ENCODE data around the gene KNOP1. TPM values are rescaled to one million over a fixed set of nuclear protein-coding genes. Genes with fewer than 3 reads are reported as not detected.

KNOP1 gene
- total and polyA plus RNA-seq, 2 of the 13 experiments (the other 11 are each of a cell fraction or from before 2014, with no cell fraction given): 21.2 to 57.5 TPM

DNA sequence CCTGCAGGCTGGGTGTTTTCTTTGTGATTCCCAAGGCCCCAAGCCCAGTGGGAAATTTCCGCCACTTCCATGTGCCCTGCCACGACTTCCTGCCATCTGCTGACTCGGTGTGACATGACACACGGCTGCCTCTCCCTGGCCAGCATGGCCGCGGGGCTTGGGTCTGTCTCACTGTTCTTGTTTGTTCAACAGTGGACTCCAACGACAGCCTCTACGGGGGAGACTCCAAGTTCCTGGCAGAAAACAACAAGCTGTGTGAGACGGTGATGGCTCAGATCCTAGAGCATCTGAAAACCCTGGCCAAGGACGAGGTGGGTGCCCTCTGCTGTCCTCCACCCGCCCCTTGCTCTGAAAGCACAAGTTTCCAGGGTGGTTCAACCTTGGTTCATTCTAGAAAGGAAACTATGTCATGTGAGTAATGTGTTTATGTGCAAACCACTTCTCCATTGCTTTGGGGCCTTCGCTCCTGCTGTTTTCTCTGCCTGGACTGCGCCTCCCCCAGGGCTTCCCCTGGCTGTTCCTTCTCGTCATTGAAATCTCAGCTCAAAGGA, 26.8 kb downstream of the KNOP1 start (continued):
- TF ChIP-seq, protein P1, sequence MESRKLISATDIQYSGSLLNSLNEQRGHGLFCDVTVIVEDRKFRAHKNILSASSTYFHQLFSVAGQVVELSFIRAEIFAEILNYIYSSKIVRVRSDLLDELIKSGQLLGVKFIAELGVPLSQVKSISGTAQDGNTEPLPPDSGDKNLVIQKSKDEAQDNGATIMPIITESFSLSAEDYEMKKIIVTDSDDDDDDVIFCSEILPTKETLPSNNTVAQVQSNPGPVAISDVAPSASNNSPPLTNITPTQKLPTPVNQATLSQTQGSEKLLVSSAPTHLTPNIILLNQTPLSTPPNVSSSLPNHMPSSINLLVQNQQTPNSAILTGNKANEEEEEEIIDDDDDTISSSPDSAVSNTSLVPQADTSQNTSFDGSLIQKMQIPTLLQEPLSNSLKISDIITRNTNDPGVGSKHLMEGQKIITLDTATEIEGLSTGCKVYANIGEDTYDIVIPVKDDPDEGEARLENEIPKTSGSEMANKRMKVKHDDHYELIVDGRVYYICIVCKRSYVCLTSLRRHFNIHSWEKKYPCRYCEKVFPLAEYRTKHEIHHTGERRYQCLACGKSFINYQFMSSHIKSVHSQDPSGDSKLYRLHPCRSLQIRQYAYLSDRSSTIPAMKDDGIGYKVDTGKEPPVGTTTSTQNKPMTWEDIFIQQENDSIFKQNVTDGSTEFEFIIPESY (CRISPR knock-in tag; IDR thresholded peaks at IDR 0.05): peak; percentile 80
- TF ChIP-seq ZSCAN31 (CRISPR knock-in tag; IDR thresholded peaks at IDR 0.05; ENCODE audit: low read depth): no peak
- no peak for TF ChIP-seq CREB1 (IDR thresholded peaks at IDR 0.05)
- TF ChIP-seq CREB1 (CRISPR knock-in tag; IDR thresholded peaks at IDR 0.05): no peak

DNA sequence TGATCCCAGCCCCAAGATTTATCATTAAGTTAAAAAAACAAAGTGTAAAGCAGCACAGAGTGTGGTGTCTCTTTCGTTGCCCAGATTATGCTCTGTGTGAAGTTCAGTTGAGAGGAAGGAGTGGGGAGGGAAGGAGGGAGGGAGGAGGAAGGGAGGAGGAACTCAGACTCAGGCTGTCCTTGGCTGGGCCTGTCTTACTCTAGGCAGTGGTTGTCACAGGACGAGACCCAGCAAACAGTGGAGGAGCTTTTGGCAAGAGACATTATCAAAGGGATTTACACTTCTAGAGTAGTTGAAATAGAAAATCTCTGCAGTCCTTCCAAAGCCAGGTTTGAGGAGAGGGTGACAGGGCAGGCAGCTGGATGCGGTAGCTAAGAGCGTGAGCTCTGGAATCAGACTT, 27.8 kb downstream of the KNOP1 start:
- CTCF ChIA-PET (ENCODE audit: low intra/inter-chr PET ratio, low total read pairs): no interaction called here

More for the DNA sequence above, 27.8 kb downstream of the KNOP1 start:
- intact Hi-C loops (cut with micrococcal nuclease; ENCODE audit: unreplicated experiment) (no loop called here), in situ Hi-C loops (cut with HindIII; ENCODE audit: extremely low pct_ligation_motif_present, low pct_unique_long_range_greater_than_20kb) (no loop called here)
- ATAC-seq (no peak), FAIRE-seq (no peak), DNase-seq (ENCODE audit: low spot score) (no peak)
- Histone ChIP-seq H3K4me1 (ENCODE audit: insufficient read depth, low read length) (no peaks in the 10 kb centered on the region), H3K27ac (ENCODE audit: extremely low read length, insufficient read depth, low read length) (no peak overlapping the region), H3K36me3 (replicated peaks in 1 of 2; ENCODE audit: control insufficient read depth in 1 of 2, insufficient read depth in 2 of 2, low read length in 2 of 2) (no peaks in the 10 kb centered on the region), H3K9ac (ENCODE audit: insufficient read depth, low read depth, low read length) (no peak overlapping the region), H3K27me3 (ENCODE audit: control insufficient read depth in 1 of 2, insufficient read depth in 2 of 2, low read length in 2 of 2) (no peaks in the 10 kb centered on the region), H3K4me2 (ENCODE audit: low read depth, low read length) (no peak overlapping the region), H3K4me3 (replicated peaks in 1 of 3; ENCODE audit: insufficient read depth in 1 of 3, low read depth in 2 of 3, low read length in 3 of 3) (no peak overlapping the region), H2AFZ (ENCODE audit: low read length) (no peak overlapping the region), H3K9me3 (ENCODE audit: low read length) (no peaks in the 10 kb centered on the region), H4K20me1 (ENCODE audit: insufficient read depth, low read length) (no peaks in the 10 kb centered on the region), H3K79me2 (ENCODE audit: insufficient read depth, low read length) (no peaks in the 10 kb centered on the region)
- no TSS peak for BruUV-seq (replicated peaks)
- TF ChIP-seq, protein P2, sequence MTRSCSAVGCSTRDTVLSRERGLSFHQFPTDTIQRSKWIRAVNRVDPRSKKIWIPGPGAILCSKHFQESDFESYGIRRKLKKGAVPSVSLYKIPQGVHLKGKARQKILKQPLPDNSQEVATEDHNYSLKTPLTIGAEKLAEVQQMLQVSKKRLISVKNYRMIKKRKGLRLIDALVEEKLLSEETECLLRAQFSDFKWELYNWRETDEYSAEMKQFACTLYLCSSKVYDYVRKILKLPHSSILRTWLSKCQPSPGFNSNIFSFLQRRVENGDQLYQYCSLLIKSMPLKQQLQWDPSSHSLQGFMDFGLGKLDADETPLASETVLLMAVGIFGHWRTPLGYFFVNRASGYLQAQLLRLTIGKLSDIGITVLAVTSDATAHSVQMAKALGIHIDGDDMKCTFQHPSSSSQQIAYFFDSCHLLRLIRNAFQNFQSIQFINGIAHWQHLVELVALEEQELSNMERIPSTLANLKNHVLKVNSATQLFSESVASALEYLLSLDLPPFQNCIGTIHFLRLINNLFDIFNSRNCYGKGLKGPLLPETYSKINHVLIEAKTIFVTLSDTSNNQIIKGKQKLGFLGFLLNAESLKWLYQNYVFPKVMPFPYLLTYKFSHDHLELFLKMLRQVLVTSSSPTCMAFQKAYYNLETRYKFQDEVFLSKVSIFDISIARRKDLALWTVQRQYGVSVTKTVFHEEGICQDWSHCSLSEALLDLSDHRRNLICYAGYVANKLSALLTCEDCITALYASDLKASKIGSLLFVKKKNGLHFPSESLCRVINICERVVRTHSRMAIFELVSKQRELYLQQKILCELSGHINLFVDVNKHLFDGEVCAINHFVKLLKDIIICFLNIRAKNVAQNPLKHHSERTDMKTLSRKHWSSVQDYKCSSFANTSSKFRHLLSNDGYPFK (CRISPR knock-in tag; IDR thresholded peaks at IDR 0.05; ENCODE audit: borderline replicate concordance): no peak
- TF ChIP-seq ZNF790 (CRISPR knock-in tag; IDR thresholded peaks at IDR 0.05; ENCODE audit: borderline replicate concordance) (no peak), POLR2AphosphoS2 (IDR thresholded peaks at IDR 0.05; ENCODE audit: low read depth, low read length) (no peak), PRPF4 (IDR thresholded peaks at IDR 0.05; ENCODE audit: low read depth, low read length, poor library complexity, severe bottlenecking) (no peak), ESRRA (CRISPR knock-in tag; IDR thresholded peaks at IDR 0.05; ENCODE audit: low read depth) (no peak), MTA1 (CRISPR knock-in tag; IDR thresholded peaks at IDR 0.05; ENCODE audit: borderline replicate concordance) (no peak), HOXA5 (CRISPR knock-in tag; IDR thresholded peaks at IDR 0.05) (no peak)
- TF ChIP-seq, protein P3, sequence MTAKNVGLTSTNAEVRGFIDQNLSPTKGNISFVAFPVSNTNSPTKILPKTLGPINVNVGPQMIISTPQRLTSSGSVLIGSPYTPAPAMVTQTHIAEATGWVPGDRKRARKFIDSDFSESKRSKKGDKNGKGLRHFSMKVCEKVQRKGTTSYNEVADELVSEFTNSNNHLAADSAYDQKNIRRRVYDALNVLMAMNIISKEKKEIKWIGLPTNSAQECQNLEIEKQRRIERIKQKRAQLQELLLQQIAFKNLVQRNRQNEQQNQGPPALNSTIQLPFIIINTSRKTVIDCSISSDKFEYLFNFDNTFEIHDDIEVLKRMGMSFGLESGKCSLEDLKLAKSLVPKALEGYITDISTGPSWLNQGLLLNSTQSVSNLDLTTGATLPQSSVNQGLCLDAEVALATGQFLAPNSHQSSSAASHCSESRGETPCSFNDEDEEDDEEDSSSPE (CRISPR knock-in tag; IDR thresholded peaks at IDR 0.05): no peak
- POLR2A ChIA-PET: no interaction called here
- 84% methylated on average over 4 of the region's 4 CpGs for WGBS (ENCODE audit: low lambda C conversion rate)

Measured in HepG2 (cell line).